HG03469 (cell line): Measurements from ENCODE around the gene DGLUCY.
A peak's percentile ranks its signal among the peaks of the same experiment; 100 is the strongest.
"Not testable (repeated sequence)": the region's sequence is repeated elsewhere in the genome, so short reads cannot be mapped to it uniquely, and the experiment has no call there.

ENCODE experiments used
- ATAC-seq: cut with Tn5 transposase; IDR thresholded peaks from one replicate; pipeline ENCODE4 v1.9.1; 2021; ENCODE audit warnings: mild to moderate bottlenecking, moderate library complexity, moderate number of reproducible peaks; ENCODE audit not compliant: unreplicated experiment

DGLUCY gene

DNA sequence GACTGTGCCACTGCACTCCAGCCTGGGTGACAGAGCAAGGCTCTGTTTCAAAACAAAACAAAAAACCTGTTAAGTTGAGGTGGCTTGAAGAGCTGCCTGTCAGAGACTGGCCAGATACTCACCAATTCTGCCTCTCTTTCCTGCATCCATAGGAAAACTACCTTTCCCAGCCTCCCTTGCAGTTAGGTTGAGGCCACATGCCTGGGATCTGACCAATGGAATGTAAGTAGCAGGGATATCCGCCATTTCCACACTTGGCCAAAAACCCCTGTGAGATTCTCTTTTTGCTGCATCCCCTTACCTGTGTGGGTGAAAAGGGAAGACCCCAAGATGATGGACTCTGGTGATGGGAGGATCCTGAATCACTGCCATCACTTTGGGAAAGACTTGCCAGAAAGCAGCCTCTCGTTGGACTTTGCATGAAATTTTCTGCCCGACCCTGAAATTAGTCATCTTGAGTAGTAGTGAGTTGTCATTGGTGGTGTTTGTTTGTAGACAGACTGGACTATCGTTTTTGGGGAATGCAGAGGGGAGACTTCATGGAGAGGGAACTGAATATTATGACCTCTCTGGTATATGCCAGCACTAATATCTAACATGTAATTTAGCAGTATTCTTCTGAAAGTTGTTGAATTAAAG, 116.6 kb downstream of the DGLUCY start:
- ATAC-seq, result no peak

DNA sequence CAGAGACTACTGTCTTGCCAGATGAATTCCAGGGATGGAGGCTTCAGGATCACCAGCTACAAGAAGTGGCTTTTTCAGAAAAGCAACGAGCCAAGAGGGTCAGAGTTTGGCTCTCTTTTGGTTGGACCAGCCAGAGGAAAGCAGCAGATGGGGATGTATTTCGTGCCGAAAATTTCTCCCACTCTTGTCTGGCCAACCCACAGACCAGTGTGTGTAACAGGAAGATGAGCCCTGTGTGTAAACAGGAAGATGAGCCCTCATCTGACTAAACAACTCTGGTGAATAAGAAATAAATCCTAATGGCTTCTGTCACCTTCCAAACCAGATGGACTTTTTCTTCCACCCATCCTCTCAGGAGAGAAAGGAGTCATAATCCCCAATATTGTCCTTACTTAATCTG, 117.6 kb downstream of the DGLUCY start:
- no peak for ATAC-seq

DNA sequence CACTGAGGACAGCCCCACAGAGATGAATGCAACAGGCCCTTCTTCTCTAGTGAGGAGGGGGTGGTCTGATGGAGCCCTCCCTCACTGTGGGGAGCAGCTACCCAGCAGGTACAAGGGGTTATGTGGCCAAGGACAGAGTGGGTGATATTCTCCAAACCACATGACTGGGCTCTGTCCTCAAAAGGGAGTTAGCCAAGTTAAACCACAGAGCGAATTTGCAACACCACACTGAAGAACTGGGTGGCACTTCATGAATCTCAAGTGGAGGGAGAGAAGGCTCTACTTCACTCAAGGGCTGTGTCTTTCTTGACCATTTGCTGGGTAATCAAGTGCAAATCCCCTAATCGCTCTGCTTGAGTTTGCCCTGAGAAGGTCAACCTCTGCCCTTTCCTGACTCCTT, 118.2 kb downstream of the DGLUCY start:
- ATAC-seq, result no peak

DNA sequence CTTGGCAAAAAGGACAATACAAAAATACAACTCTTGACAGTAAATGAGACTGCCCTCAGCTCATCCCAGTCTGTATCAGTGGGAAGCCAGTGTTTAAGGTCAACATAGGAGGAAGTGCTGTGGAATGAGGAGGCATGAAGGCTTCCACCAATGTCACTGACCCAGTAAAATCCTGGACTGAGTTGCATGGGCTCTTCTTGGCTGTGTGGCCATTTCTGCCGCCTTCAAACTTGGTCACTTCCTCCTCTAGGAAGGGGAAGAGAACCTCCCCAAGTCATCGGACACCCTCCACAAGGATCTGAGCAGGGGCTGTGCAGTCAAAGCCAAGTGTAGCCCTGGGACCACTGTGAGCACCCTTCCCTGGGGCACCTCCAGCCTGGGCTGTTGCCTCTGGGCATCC, 118.7 kb downstream of the DGLUCY start:
- ATAC-seq, result no peak

DNA sequence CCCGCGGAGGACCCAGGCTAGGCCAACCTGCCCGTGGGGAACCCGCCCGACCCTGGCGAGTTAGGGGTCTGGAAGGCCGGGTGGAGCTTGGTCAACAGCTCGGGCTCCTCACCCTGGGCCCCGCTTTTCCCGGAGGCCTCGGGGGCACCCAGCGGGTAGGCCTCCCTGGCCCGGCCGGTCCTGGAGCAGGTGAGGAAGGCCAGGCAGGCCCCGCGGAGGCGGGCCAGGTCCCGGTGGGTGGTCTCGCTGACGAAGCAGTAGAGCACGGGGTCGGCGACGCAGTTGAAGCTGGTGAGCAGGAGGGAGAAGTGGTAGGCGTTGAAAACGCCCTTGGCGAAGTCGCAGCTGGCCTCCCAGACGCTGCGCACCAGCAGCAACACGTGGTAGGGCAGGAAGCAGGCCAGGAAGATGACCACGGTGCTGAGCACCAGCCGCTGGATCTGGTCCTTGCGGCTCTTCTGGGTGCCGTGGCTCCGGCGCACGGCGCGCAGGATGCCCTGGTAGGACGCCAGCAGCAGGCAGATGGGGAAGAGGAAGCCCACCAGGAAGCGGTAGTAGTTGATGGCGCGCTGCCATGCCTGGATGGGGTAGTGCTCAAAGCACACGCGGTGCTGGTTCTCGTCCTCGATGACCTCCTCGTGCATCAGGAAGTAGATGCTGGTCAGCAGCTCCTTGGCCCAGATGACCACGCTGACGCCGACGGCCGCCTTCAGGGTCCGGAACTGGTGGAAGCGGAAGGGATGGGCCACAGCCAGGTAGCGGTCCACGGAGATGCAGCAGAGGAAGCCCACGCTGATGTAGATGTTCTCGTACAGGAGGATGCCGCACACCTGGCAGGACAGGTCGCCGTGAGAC, 120.3 kb downstream of the DGLUCY start:
- no peak for ATAC-seq

DNA sequence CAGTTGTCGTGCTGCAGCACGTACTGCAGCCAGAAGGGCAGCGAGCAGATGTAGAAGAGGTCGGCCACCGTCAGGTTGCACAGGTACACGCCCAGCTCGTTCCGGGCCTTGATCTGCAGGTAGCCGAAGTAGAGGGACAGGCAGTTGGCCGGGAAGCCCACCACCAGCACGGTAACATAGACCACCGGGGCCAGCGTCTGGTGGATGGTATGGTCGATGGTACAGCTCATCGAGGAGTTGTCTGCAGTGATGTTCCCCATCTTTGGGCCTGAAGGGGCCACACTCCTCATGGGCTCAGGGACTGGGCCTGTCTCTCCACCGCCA, 120.9 kb downstream of the DGLUCY start:
- no peak for ATAC-seq

DNA sequence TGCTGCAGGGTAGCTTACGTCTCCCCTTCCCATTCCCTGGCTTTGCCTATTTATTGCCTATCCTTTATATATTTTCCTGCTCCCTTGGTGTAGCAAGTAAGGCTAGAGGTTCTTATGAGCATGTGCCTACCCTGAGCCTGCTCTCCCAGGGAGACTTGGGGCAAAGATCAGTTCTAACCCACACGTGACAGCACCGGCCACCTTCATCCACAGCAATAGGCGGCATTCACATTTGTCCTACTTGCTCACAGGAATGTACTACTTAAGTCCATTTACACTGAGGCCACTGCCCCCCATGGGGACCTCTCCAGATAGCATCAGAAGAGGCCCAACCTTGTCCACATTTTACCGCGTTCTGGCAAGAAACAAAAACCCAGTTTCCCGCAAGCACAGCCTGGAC, 122.0 kb downstream of the DGLUCY start:
- ATAC-seq, result no peak

DNA sequence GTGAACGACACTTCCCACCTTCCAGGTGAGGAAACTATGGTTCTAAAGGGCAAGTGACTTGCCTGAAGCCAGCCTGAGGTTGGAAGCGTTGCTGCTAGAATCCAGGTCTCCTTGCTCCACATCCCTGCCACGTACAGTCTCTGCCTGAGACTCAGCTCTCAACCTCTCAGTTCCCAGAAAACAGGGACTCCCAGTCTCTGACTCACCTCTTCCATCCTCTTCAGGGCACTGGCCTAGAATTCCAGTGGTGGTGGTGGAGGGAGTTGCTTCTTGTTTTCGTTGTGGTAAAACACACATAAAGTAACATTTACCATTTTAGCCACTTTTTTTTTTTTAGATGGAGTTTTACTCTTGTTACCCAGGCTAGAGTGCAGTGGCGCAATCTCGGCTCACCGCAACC, 123.3 kb downstream of the DGLUCY start:
- no peak for ATAC-seq

DNA sequence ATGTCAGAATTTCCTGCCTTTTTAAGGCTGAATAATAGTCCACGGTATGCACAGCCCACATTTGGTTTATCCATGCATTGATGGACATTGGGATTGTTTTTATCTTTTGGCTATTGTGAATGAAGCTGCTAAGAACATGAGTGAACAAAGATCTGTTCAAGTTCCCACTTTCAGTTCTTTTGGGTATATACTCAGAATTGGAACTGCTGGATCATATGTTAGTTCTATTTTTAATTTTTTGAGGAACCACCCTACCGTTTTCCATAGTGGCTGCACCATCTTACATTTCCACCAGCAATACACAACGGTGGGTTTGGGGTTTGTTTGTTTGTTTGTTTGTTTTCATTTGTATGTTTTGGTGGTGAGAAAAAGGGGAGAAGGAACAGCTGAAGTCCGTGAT, 124.2 kb downstream of the DGLUCY start:
- ATAC-seq, result no peak

DNA sequence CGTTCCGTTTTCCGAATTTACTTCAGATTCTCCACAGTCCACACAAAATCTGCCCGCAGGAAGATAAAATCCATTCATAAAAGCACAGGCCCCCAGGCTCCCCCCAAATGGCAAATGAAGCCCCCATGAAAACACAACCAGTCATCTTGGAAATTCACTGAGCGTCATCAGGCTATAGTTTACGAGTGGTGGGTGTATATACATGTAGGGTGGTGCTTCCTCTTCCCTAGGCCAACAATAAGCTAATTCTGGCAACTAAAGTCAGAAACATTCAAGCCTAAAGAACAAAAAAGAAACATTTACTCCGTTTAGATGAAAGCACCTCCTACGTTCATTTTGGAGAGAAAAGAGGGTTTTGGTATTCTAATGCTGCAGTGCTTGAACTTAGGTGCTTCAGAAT, 124.8 kb downstream of the DGLUCY start:
- ATAC-seq, result no peak

DNA sequence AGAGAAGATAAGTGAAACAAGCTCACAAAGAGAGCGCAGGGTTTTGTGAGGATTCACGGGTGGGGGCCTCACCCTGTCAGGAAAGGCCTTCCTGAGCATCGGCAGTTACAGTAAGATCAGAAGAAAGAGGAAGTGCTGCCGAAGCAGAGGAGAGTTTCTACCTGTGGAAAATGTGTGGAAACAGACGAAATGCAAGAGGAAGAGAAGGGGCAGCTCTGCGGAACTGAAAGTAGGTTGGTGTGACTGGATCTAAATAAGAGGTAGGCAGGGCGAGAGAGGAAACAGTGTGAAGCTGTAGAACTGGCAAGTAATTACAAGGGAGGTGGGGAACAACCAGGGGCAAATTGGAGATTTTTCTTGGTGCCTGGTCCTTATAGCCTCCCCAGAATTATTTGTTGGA, 128.0 kb downstream of the DGLUCY start:
- peak; percentile 39 for ATAC-seq

DNA sequence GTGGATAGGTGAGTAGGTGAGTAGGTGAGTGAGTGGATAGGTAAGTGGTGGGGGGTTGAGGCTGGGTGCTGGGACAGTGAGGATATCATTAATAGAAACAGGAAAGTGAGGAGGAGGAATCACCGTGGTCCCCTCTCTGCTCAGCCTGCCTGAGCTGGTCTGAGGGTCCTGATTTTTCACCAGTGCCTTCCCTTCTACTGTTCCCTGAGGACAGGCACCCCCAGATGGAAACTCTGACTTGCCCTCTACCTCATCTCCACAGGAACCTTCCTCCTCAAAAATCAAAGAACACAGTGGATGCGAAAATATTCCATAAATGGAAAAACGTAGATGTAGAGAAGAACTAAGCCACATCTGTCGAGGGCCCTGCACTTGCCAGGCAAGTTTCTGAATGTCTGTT, 128.8 kb downstream of the DGLUCY start:
- no peak for ATAC-seq

DNA sequence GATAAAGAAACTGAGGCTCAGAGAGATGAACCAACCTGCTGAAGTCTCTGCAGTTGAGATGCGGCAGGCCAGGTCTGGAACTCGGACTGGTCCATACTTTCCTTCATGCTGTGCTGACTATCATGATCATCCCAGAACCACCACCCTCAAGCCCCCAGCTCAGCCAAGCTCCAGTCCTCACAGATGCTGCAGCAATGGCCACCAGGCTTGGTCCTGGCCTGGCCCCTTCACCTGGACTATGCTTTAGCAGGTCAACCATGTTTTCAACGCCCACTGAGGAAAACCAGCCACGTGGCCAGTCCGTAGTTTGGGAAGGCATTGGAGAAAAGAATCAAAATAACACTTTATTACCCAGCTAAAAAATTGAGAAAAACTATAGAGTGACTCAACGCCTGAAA, 129.2 kb downstream of the DGLUCY start:
- no peak for ATAC-seq

DNA sequence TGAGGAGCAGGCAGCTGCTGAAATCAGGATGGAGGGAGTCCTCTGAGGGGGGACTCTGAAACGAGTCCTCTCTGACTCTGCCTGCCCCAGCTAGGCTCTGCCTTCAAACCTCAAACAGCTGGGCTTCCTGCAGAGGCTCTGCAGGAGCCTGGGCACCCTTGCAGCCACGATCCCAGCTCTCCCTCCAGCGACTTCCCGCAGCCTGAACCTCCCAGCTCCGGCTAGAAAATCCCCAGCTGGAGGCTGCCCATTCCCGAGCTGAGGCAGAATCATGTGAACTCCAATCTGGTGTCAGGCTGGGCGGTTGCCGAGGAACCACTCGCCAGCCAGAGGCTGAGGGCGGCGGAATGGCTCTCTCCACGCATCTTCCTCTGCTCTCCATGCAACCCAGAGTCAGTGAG, 130.6 kb downstream of the DGLUCY start, which contains the start of gene GPR68:
Gene GPR68 (minus strand): TSS at position 204 of the 401 bp plus-strand sequence. CDS start 9,654 bp downstream, outside the sequence.
- no peak for ATAC-seq

DNA sequence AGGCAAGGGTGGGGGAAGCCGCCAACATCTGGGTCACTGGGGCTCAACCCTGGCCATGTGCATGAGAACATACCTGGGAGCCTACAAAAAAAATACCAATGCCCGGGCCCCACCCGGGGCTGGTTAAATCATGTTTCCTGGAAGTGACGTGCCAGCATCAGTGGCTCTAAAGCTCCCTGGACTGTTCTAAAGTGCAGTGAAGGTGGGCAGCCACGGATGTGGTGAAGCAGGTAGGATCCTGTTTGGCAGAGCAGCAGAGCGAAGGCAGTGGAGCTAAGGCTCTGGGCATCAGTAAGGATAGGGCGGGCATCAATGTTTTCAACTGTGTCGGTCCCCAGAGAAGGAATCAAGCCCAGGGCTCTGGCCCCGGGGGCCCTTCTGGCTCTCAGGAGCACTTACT, 131.2 kb downstream of the DGLUCY start:
- ATAC-seq, result no peak

DNA sequence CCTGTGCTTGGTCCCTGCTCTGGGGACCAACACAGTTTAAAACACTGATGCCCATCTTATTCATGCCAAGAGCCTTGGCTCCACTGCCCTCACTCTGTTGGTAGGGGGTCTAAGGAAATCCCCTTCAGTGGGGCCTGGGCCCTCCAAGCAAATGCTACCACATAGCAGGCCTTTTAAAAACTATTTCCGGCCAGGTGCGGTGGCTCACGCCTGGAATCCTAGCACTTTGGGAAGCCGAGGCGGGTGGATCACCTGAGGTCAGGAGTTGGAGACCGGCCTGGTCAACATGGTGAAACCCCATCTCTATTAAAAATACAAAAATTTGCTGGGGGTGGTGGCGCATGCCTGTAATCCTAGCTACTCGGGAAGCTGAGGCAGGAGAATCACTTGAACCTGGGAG, 131.7 kb downstream of the DGLUCY start:
- not testable (repeated sequence) for ATAC-seq

DNA sequence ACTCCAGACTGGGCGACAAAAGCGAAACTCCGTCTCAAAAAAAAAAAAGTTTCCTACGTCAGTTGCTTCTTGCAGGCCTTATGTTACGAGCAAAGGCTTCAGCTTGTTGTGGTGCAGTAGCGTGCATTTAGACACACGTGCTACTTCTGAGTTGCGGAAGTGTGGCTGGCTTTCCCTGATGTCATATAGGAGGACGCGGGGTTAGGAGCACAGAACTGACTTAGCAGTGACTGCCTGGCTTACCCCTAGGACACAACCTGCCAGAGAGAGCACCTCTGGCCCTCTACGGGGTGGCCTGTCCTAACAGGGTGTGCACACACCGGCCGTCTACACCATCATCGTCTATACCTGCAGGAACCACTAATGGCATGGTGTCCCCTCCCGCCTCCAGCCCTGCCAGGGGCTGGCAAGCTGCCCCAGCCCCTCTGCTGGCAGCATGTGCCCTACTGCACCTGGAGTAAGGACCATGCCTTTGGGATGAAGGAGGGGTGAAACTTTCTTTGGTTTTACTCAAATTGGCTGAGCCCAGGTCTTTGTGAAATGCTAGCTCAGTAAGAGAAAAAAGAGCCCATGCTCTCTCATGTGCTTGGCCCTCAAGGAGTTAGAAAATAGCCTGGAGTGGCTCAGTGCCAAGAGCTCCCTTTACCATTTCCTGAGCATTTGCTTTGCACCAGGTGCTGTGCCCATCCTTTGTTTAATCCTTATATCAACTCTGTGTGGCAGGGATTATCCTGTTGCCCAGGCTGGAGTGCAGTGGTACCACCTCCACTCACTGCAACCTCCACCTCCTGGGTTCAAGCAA, 132.4 kb downstream of the DGLUCY start:
- ATAC-seq, result no peak

DNA sequence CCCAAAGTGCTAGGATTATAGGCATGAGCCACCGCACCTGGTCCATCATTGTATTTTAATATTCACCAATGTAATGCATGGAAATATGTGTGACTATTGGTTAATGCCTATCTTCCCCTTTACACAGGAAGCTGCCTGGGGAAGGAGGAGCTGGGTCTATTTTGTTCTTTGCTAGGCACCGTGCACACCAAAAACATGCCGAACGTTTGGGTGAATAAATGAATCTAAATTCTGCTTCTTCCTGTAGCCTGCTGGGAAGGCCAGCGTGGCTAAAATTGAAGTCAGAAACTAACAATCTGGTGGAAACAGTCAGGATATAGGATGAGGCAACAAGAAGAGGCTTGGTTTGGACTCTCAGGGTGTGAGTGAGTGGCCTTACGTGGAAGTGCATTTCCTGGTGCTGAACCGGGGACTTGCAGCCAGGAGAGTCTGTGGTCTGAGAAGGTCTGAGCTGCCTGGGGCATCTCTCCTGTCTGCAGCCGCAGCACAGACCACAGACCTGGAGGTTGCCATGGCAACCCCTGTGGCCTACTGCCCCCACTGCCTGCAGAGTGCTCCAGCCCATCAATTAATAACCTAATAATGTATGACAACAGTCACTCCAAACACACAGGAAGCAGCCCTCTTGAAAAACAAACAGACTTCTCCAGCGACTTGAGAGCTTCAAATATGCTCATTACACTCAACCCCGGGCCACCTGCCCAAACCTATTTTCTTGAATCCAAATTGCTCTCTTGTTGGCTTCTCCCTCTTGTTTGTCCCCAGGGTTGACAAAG, 136.2 kb downstream of the DGLUCY start:
- peak; percentile 90 for ATAC-seq

DNA sequence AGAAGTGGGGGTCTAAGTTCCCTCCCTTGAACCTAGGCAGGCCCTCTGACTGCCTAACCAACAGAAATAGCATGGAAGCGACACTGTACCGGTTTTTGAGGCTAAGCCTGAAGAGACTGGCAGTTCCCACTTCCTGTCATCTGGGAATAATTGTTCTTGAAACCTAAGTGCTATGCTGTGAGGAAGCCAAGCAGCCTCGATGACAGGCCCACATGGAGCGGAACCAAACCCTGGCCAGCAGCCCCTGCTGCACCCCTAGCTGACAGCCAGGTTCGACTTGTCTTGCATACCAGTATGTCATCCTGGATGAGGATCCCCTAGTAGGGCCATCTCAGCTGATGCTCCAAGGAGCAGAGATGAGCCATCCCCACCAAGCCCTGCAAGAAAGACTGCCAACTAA, 137.0 kb downstream of the DGLUCY start:
- no peak for ATAC-seq

DNA sequence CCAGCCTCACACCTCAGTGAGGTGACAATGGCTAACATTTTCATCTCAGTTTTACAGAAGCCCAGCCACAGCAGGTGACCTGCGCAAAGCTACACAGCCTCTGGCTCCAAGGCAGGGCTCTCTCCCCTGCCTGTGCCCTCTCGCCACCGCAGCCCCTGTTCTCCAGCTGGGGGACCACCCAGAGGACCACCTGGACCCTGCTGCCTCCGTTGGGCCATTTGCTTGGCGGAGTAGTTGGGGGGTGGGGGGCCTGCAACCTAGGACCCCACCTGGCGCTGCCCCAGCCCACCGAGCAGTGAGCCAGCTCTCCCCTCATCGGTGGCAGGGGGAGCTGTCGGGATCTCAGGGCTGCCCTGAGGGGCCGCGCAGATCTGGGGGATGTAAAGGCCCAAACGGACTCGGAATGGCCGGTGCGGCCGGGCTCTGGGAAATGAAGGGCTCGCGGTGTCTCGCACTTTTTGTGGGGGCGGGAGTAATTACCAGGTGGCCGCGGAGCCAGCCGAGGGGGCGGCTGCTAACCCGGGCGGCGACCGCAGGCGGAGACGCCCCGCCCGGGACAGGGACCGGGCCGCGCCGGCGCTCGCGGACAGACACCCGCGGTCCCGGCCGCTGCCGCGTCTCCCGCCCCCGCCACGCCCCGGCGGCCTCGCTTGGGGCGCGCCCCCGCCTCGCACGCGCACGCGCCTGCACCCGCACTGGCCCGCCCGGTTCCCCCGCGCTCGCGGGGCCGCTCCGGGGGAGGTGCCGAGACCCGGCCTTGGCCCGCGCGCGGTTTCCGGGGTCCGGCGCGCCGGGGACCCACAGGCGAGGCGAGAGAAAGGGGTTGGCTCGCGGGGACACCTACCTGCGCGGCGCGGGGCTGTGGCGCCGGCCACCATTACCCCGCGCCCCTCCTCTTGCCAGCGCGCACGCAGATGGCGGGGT, 139.3 kb downstream of the DGLUCY start:
- ATAC-seq, result no peak
